NB4 (cell line): ENCODE results near the gene ANGEL1.

Source experiments
- MYC ChIP-seq: IDR thresholded peaks from 2 replicates; pipeline ENCODE4 v1.6.1; 2011; ENCODE audit warnings: low read depth, low read length
- POLR2A ChIP-seq: IDR thresholded peaks from 2 replicates; pipeline ENCODE4 v1.6.1; 2011; ENCODE audit warnings: mild to moderate bottlenecking; ENCODE audit not compliant: insufficient read length; ENCODE audit errors: extremely low read depth
- TF ChIP-seq, protein P1 (sequence below): IDR thresholded peaks from one replicate; pipeline ENCODE4 v1.5.1; 2012; ENCODE audit warnings: low read depth, low read length
- TF ChIP-seq, protein P2 (sequence below): IDR thresholded peaks from 2 replicates; pipeline ENCODE4 v1.6.1; 2011; ENCODE audit warnings: low read depth, low read length

DNA sequence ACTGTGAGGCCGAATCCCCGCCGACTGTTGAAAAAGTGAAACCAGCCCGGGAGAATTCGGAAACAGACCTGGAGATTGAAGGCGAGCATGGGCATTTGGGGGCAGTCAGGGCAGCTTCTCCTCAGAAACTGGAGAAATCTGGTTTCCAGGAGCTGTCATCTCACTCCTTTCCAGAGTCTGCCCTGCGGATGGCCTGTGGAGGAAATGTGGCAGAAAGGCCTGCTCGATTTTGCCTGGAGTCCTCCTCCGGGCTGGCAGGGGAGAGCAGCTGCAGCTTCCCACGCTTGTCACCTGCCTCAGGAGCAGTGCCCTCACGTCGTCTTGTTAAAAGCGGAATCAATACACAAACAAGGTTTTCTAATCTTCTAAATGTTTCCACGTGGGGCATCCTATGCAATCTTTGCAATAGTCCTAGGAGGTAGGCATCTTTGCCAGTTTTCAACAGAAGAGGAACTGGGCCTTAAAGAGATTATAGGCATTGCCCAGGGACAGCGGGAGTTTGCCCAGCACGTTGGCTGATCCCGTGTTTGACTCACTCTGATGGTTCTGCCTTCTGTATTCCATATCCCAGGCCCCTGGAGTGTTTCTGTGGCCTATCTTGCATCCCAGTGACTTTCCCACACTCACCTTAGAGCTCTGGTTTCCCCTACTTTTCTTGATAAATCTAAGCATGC is 15.8 kb upstream of the ANGEL1 start:
- TF ChIP-seq, protein P1, sequence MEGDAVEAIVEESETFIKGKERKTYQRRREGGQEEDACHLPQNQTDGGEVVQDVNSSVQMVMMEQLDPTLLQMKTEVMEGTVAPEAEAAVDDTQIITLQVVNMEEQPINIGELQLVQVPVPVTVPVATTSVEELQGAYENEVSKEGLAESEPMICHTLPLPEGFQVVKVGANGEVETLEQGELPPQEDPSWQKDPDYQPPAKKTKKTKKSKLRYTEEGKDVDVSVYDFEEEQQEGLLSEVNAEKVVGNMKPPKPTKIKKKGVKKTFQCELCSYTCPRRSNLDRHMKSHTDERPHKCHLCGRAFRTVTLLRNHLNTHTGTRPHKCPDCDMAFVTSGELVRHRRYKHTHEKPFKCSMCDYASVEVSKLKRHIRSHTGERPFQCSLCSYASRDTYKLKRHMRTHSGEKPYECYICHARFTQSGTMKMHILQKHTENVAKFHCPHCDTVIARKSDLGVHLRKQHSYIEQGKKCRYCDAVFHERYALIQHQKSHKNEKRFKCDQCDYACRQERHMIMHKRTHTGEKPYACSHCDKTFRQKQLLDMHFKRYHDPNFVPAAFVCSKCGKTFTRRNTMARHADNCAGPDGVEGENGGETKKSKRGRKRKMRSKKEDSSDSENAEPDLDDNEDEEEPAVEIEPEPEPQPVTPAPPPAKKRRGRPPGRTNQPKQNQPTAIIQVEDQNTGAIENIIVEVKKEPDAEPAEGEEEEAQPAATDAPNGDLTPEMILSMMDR: no peak
- TF ChIP-seq, protein P2, sequence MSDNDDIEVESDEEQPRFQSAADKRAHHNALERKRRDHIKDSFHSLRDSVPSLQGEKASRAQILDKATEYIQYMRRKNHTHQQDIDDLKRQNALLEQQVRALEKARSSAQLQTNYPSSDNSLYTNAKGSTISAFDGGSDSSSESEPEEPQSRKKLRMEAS: no peak
- TF ChIP-seq POLR2A (no peak), MYC (no peak)
